SU-DHL-6 (cell line): ENCODE measurements around the gene SGPP1.

Experiments
- H2AFZ ChIP-seq: fragments of 200-600 bp; sonication (generic); 2 replicates; pipeline ENCODE4 v1.6.1; 2014; ENCODE audit warnings: low read depth, mild to moderate bottlenecking, moderate library complexity, mixed read lengths, antibody characterized with exemption, low read length; ENCODE audit not compliant: severe bottlenecking
- H3F3A ChIP-seq: fragments of 200-600 bp; shearing (Covaris generic); 2 replicates; pipeline ENCODE4 v1.6.0; 2016; ENCODE audit warnings: antibody characterized with exemption, mild to moderate bottlenecking; ENCODE audit not compliant: insufficient read depth
- H3K27ac ChIP-seq: fragments of 200-600 bp; sonication (generic); 2 replicates; pipeline ENCODE4 v1.5.1; 2016; ENCODE audit warnings: low read depth, mild to moderate bottlenecking, low read length, moderate library complexity, mixed read lengths
- H3K27me3 ChIP-seq: fragments of 200-600 bp; sonication (generic), shearing (Covaris generic); 2 replicates; pipeline ENCODE4 v1.6.0; 2014; ENCODE audit warnings: mild to moderate bottlenecking, low read length
- H3K36me3 ChIP-seq: fragments of 200-600 bp; sonication (generic); 2 replicates; pipeline ENCODE4 v1.6.1; 2014; ENCODE audit warnings: mild to moderate bottlenecking, low read length, mixed read lengths
- H3K4me2 ChIP-seq: fragments of 300-600, 200-600 bp; shearing (Covaris generic), sonication (generic); 2 replicates; pipeline ENCODE4 v1.6.0; 2014; ENCODE audit warnings: low read length, low read depth, mild to moderate bottlenecking; ENCODE audit not compliant: poor library complexity, severe bottlenecking
- H3K4me3 ChIP-seq: fragments of 200-600 bp; sonication (generic); 2 replicates; pipeline ENCODE4 v1.5.1; 2014; ENCODE audit warnings: antibody characterized with exemption, low read length, mild to moderate bottlenecking, mixed read lengths; ENCODE audit not compliant: insufficient read depth, poor library complexity, severe bottlenecking
- H3K79me2 ChIP-seq: fragments of 200-600 bp; sonication (generic); 2 replicates; pipeline ENCODE4 v1.6.1; 2014; ENCODE audit warnings: mild to moderate bottlenecking, low read length, moderate library complexity; ENCODE audit not compliant: insufficient read depth
- H3K9ac ChIP-seq: fragments of 200-600 bp; sonication (generic); 2 replicates; pipeline ENCODE4 v1.7.0; 2014; ENCODE audit warnings: mild to moderate bottlenecking, low read length
- H3K9me2 ChIP-seq: fragments of 200-600 bp; sonication (generic); replicated peaks from 2 replicates; pipeline ENCODE4 v1.6.1; 2014; ENCODE audit warnings: low read length; ENCODE audit not compliant: insufficient read depth
- H3K9me3 ChIP-seq: fragments of 200-600 bp; sonication (generic); 2 replicates; pipeline ENCODE4 v1.6.1; 2014; ENCODE audit warnings: low read length, mixed read lengths; ENCODE audit not compliant: insufficient read depth
- H4K20me1 ChIP-seq: fragments of 200-600 bp; sonication (generic); 2 replicates; pipeline ENCODE4 v1.6.1; 2014; ENCODE audit warnings: low read depth, mild to moderate bottlenecking, antibody characterized with exemption, low read length, moderate library complexity, mixed read lengths
- CTCF ChIP-seq: fragments of 200-600 bp; sonication (generic); IDR thresholded peaks from one replicate; pipeline ENCODE4 v1.5.1; 2017; ENCODE audit warnings: antibody characterized with exemption, mild to moderate bottlenecking, low read length, moderate library complexity; ENCODE audit not compliant: insufficient read depth, poor library complexity, severe bottlenecking
- EZH2phosphoT487 ChIP-seq: fragments of 200-600 bp; sonication (generic), shearing (Covaris generic); conservative IDR thresholded peaks from 2 replicates; pipeline ENCODE4 v1.6.1; 2018; ENCODE audit warnings: mild to moderate bottlenecking, antibody characterized with exemption, low read length, moderate library complexity, mixed read lengths

The SGPP1 gene

GRCh38 chr14:63673255-63673654 is 54.6 kb downstream of the SGPP1 start:
- no peak overlapping the region for H3K4me3 ChIP-seq
- no peak overlapping the region for H2AFZ ChIP-seq
- no peaks in the 10 kb centered on the region for H3K79me2 ChIP-seq
- no peak overlapping the region for H3K27ac ChIP-seq
- TF ChIP-seq EZH2phosphoT487 = no peak
- TF ChIP-seq CTCF = no peak
- H4K20me1 ChIP-seq = no peaks in the 10 kb centered on the region
- H3K36me3 ChIP-seq = peaks cover 6% of the 10 kb centered on the region; the same call in 1 of the 2 replicates
- H3F3A ChIP-seq = peaks cover 21% of the 10 kb centered on the region; the same call in 1 of the 2 replicates
- H3K27me3 ChIP-seq = no peaks in the 10 kb centered on the region
- no peak overlapping the region for H3K9ac ChIP-seq
- H3K9me2 ChIP-seq = no peaks in the 10 kb centered on the region
- H3K4me2 ChIP-seq = no peak overlapping the region
- no peaks in the 10 kb centered on the region for H3K9me3 ChIP-seq

- no peak overlapping the region for H3K4me3 ChIP-seq
- no peak overlapping the region for H3K9ac ChIP-seq
- H3K36me3 ChIP-seq = peaks cover 3% of the 10 kb centered on the region; the same call in 1 of the 2 replicates
- no peaks in the 10 kb centered on the region for H3K27me3 ChIP-seq
- H3F3A ChIP-seq = peaks cover 21% of the 10 kb centered on the region; the same call in 1 of the 2 replicates
- H3K4me2 ChIP-seq = no peak overlapping the region
- H4K20me1 ChIP-seq = no peaks in the 10 kb centered on the region
- no peaks in the 10 kb centered on the region for H3K79me2 ChIP-seq
- no peaks in the 10 kb centered on the region for H3K9me3 ChIP-seq
- TF ChIP-seq CTCF (no peak), EZH2phosphoT487 (no peak)
- no peaks in the 10 kb centered on the region for H3K9me2 ChIP-seq
- H2AFZ ChIP-seq = no peak overlapping the region
- H3K27ac ChIP-seq = no peak overlapping the region
Observed at GRCh38 chr14:63672417-63673180, 55.3 kb downstream of the SGPP1 start.

- no peak overlapping the region for H3K4me3 ChIP-seq
- no peaks in the 10 kb centered on the region for H3K79me2 ChIP-seq
- H3K36me3 ChIP-seq = peaks cover 3% of the 10 kb centered on the region; the same call in 1 of the 2 replicates
- no peak overlapping the region for H2AFZ ChIP-seq
- no peaks in the 10 kb centered on the region for H3K9me3 ChIP-seq
- H3K27ac ChIP-seq = no peak overlapping the region
- H3F3A ChIP-seq = peaks cover 21% of the 10 kb centered on the region; the same call in 1 of the 2 replicates
- TF ChIP-seq CTCF (no peak), EZH2phosphoT487 (no peak)
- H3K9me2 ChIP-seq = no peaks in the 10 kb centered on the region
- H3K4me2 ChIP-seq = no peak overlapping the region
- no peak overlapping the region for H3K9ac ChIP-seq
- H4K20me1 ChIP-seq = no peaks in the 10 kb centered on the region
- H3K27me3 ChIP-seq = no peaks in the 10 kb centered on the region
Observed at GRCh38 chr14:63671987-63672386, 55.9 kb downstream of the SGPP1 start.
